Psoas muscle (tissue), 8 donors: ENCODE measurements around the gene ERN1. TPM values are rescaled to one million over a fixed set of nuclear protein-coding genes. Genes with fewer than 3 reads are reported as not detected.

Experiments used
- ATAC-seq, 4 donors: fragments of 200-7000 bp; cut with Tn5 transposase; one replicate each; pipeline ENCODE4 v1.9.1; 2020; ENCODE audit warnings: moderate library complexity in 3 of 4, mild to moderate bottlenecking in 2 of 4
- DNase-seq, 2 donors: peaks; one replicate each; pipeline ENCODE4 v3.0.0-alpha.2; 2020
- H3K27ac ChIP-seq: fragments of 200-600 bp; one replicate; pipeline ENCODE4 v1.8.0; 2022
- H3K27me3 ChIP-seq, 3 donors: fragments of 200-600 bp in 1 of 3; one replicate each; pipeline versions ENCODE4 v1.6.1 to v1.8.0; 2013 to 2022; ENCODE audit warnings: low read length in 2 of 3, mild to moderate bottlenecking in 2 of 3, moderate library complexity in 1 of 3; ENCODE audit not compliant: insufficient read depth in 3 of 3
- H3K36me3 ChIP-seq, 2 donors: fragments of 200-600 bp in 1 of 2; one replicate each; pipeline versions ENCODE4 v1.6.1 to v1.8.0; 2013 to 2022; ENCODE audit warnings: low read depth in 1 of 2, mild to moderate bottlenecking in 1 of 2, moderate library complexity in 1 of 2; ENCODE audit not compliant: insufficient read depth in 1 of 2
- H3K4me1 ChIP-seq: fragments of 200-600 bp; one replicate; pipeline ENCODE4 v1.8.0; 2022
- H3K4me3 ChIP-seq: fragments of 200-600 bp; one replicate; pipeline ENCODE4 v1.8.0; 2022; ENCODE audit warnings: mild to moderate bottlenecking
- H3K9me3 ChIP-seq: fragments of 200-600 bp; one replicate; pipeline ENCODE4 v1.8.0; 2022
- WGBS, 3 donors: extraction: QIAGEN DNeasy Blood & Tissue Kit; methylation state at CpG; one replicate each; pipeline versions ENCODE4 v1.1.6 to v1.1.7; 2013; 5-methylcytosine and 5-hydroxymethylcytosine counted together
- intact Hi-C, 2 donors: fragments of 100-400 bp; cut with DNase I; formaldehyde crosslinking; loops; one replicate each; pipeline versions ENCODE4 v1.11.0 to v1.14.2; 2022
- polyA plus RNA-seq, 3 donors: library from polyadenylated mRNA; stranded (reverse); fragments of 200-250 nt; gene quantifications; one replicate each; pipeline ENCODE4 v1.2.3, GENCODE V29; 2013
- total RNA-seq, 4 donors: library from RNA; stranded (reverse); fragmentation: NEBNext Ultra II Directional in 2 of 4; extraction: Animal tissue kit (Norgen Biotek cat#: 25700) in 2 of 4; gene quantifications; one replicate each; pipeline versions ENCODE4 v1.2.1 to v1.2.4, GENCODE V29; 2021 to 2023
- TF ChIP-seq, protein P1 (sequence below): fragments of 200-600 bp; IDR thresholded peaks from one replicate; pipeline ENCODE4 v1.8.0; 2022; ENCODE audit warnings: antibody characterized with exemption
- donor health status: healthy with polysubstance abuse.
- donor health status: DM: no; HTN: no; CAD: no; lungs with moderate emphysema.
- donor health status: Bipolar disorder and iron deficiency.
- donor health status: healthy.
- donor health status: DM: yes; HTN: yes; CAD: no.
- donor health status: DM: no; HTN: no; CAD: no.
- donor health status: DM: no; HTN: no; CAD: no.
- donor health status: DM: yes; HTN: yes; CAD: no.

The ERN1 gene
- total and polyA plus RNA-seq, 7 donors = 2.8 to 16.6 (median 10.6) TPM

DNA sequence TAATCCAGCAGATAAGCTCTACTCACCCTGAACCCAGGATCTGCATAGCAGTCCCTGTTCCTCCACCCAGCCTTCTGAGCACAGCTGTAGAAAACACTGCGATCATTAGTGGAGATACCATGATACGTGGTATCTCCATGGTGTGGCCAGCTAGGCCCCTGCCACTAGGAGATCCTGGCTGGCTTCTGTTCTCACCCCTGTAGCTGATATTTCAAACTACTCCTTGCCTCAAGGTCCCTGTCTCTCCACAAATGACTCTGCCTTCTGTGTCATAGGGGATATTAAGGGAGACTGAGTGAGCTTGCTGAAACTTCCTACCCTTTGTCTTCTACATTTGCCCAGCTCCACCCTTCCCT, 44.3 kb downstream of the ERN1 start:
- TF ChIP-seq, protein P1, sequence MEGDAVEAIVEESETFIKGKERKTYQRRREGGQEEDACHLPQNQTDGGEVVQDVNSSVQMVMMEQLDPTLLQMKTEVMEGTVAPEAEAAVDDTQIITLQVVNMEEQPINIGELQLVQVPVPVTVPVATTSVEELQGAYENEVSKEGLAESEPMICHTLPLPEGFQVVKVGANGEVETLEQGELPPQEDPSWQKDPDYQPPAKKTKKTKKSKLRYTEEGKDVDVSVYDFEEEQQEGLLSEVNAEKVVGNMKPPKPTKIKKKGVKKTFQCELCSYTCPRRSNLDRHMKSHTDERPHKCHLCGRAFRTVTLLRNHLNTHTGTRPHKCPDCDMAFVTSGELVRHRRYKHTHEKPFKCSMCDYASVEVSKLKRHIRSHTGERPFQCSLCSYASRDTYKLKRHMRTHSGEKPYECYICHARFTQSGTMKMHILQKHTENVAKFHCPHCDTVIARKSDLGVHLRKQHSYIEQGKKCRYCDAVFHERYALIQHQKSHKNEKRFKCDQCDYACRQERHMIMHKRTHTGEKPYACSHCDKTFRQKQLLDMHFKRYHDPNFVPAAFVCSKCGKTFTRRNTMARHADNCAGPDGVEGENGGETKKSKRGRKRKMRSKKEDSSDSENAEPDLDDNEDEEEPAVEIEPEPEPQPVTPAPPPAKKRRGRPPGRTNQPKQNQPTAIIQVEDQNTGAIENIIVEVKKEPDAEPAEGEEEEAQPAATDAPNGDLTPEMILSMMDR = no peak
- no peak overlapping the region for H3K4me3 ChIP-seq
- H3K4me1 ChIP-seq = peaks cover 9% of the 10 kb centered on the region
- H3K9me3 ChIP-seq = no peaks in the 10 kb centered on the region
- DNase-seq (no peak), ATAC-seq (peak in 1 of 4 donors; percentile 35)
- H3K27me3 ChIP-seq = no peaks in the 10 kb centered on the region
- H3K36me3 ChIP-seq = no peaks in the 10 kb centered on the region
- intact Hi-C loops = no loop called here
- no peak overlapping the region for H3K27ac ChIP-seq
- WGBS, 3 donors = 85 to 91% (median 87%) methylated on average over 2 of the region's 2 CpGs

DNA sequence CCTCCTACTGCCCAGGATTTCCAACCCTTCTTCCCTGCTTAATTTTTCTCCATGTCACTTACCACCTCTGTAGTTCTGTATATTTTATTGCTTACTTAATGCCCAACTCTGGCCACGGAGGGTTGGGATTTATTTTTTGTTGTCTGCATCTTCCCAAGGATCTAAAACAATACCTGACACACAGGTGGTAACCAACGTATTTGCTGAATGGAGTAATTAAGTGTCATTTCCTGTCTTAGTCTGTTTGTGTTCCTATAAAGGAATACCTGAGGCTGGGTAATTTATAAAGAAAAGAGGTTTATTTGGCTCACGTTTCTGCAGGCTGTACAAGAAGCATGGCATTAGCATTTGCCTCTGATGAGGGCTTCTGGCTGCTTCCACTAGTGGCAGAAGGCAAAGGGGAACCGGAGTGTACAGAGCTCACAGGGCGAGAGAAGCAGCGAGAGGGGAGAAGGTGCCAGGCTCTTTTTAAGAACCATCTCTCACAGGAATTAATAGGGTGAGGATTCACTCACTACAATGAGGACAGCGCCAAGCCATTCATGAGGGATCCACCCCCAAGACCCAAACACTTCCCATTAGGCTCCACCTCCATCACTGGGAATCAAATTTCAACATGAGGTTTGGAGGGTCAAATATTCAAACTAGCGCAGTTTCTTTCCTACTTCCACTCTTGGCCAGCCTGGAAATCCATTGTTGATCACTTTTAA, 44.8 kb downstream of the ERN1 start:
- ATAC-seq = peak in 1 of 4 donors; percentile 28
- no peak overlapping the region for H3K27ac ChIP-seq
- intact Hi-C loops = no loop called here

DNA sequence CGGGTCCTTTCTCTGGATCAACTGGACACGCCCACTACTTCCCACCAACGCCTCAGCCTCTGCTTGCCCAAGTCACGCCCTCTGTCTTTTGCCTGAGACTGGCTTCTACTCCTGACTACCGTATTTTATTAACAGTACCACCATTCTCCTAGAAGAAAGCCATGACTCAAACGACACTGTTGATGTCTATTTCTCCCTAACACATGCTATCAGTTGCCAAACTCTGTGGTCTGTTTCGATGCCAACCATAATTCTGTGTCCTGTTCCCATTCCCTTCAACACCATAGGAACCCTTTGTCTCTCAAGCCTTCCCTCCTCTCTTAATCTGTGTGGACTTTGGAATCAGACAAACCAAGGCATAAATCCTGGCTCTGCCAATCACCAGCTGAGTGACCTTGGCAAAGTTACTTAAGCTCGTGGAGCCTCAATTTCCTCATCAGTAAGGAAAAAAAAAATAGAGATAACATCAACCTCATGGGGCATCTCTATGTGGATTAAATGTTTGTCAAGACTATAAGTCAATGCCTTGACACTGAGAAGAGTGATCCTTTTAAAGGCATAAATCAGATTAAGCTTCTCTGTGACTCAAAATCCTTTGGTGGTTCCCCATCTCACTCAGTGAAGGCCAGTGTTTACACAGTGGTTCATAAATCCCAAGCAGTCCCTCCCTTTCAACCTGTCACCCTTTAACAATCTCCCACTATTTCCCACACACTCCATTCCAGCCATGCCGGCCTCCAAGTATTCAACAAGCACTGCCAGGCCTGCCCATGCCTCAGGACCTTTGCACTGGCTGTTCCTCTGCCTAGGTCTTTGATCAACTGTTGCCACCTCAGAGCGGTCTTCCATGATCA, 45.6 kb downstream of the ERN1 start:
- peaks cover 0 to 4% of the 10 kb centered on the region in 2 donors for H3K36me3 ChIP-seq
- H3K4me1 ChIP-seq = peaks cover 9% of the 10 kb centered on the region
- no peaks in the 10 kb centered on the region for H3K9me3 ChIP-seq
- H3K27me3 ChIP-seq = no peaks in the 10 kb centered on the region
- DNase-seq = no peak
- TF ChIP-seq, protein P1 = no peak
- H3K4me3 ChIP-seq = no peak overlapping the region
- no peak for ATAC-seq
- intact Hi-C loops = no loop called here
- no peak overlapping the region for H3K27ac ChIP-seq
- WGBS, 3 donors = 56 to 74% (median 60%) methylated on average over 10 of the region's 10 CpGs

More for the DNA sequence above, 44.8 kb downstream of the ERN1 start:
- Histone ChIP-seq H3K4me1 (peaks cover 9% of the 10 kb centered on the region), H3K9me3 (no peaks in the 10 kb centered on the region), H3K27me3 (no peaks in the 10 kb centered on the region), H3K4me3 (no peak overlapping the region), H3K36me3 (no peaks in the 10 kb centered on the region)
- TF ChIP-seq, protein P1 = no peak
- WGBS, 3 donors = 74 to 80% (median 75%) methylated on average over 8 of the region's 8 CpGs
- DNase-seq = no peak

DNA sequence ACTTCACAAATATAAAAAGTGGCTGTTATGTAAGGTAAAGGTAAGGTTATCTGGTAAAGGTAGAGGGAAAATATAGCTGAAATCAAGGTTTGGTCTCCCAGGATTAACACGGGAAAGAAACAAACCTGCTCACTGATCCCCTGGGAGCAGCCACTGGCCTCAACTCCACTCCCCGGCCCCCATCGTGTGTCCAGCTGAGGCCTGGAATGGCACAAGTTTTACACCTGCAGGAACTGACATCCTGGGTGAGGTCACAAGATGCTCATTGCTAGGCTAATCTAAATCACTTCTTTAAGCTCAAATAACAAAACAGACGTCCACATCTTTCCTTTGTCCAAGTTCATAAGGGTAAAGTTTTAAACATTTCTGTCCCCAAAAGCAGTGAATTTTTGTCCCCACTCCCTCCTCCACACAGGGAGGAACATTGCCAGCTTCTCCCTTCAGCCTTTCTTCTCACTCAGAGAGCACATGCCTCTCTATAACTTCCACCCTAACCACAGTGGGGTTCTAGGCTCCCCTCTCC, 46.3 kb downstream of the ERN1 start:
- Histone ChIP-seq H3K27ac (no peak overlapping the region), H3K9me3 (no peaks in the 10 kb centered on the region), H3K27me3 (no peaks in the 10 kb centered on the region), H3K36me3 (peaks cover 0 to 11% of the 10 kb centered on the region in 2 donors), H3K4me3 (no peak overlapping the region), H3K4me1 (peaks cover 9% of the 10 kb centered on the region)
- ATAC-seq (no peak), DNase-seq (no peak)
- 51 to 77% (median 62%) methylated on average over 4 of the region's 4 CpGs for WGBS, 3 donors
- intact Hi-C loops = no loop called here
- TF ChIP-seq, protein P1 = no peak
